ENCODE results near the gene SRP72.

- TF ChIP-seq POLR2A (IDR thresholded peaks at IDR 0.05; ENCODE audit: low read depth, low read length) (no peak), POLR2AphosphoS5 (IDR thresholded peaks at IDR 0.05; ENCODE audit: low read depth, low read length) (no peak), TAF1 (IDR thresholded peaks at IDR 0.05; ENCODE audit: borderline replicate concordance, low read depth, low read length) (no peak)
Measured at GRCh38 chr4:56530269-56531148, 63.1 kb downstream of the SRP72 start.
